HepG2 (cell line): Measurements from ENCODE around the gene SAPCD1. TPM values are rescaled to one million over a fixed set of nuclear protein-coding genes. Genes with fewer than 3 reads are reported as not detected.

Source experiments
- ATAC-seq: fragments of 200-7000 bp; cut with Tn5 transposase; 3 replicates; pipeline ENCODE4 v1.9.1; 2020; ENCODE audit warnings: mild to moderate bottlenecking, moderate library complexity
- BruUV-seq: library from RNA; stranded (reverse); fragments of 400-500 nt; replicated peaks from 2 replicates; lab custom pipeline; 2021; lab: Mats Ljungman, UMichigan
- CTCF ChIA-PET: fragments of 300-600 bp; formaldehyde crosslinking; extraction: SDS; loops from one replicate; lab custom pipeline; 2021; ENCODE audit warnings: low total read pairs, inconsistent platforms, low intra/inter-chr PET ratio; lab: Yijun Ruan, JAX
- POLR2A ChIA-PET: fragments of 350-600 bp; sonication (Branson Sonifier 250); formaldehyde crosslinking; loops from one replicate; lab custom pipeline; 2020; ENCODE audit warnings: antibody characterized with exemption, inconsistent platforms; lab: Yijun Ruan, JAX
- DNase-seq: peaks from one replicate; pipeline ENCODE4 v3.0.0-alpha.2; 2015; ENCODE audit warnings: low spot score
- FAIRE-seq: peaks from 3 replicates; lab custom pipeline; 2011; peaks lifted over from hg19 to GRCh38; lab: Jason Lieb, UNC
- H2AFZ ChIP-seq: one replicate; pipeline ENCODE4 v1.6.1; 2011; ENCODE audit warnings: low read length, inconsistent platforms
- H3K27ac ChIP-seq: fragments of 300-600 bp; 3 replicates; pipeline ENCODE4 v1.8.0; 2011; ENCODE audit warnings: mixed run types, mild to moderate bottlenecking, mixed read lengths, low read length, inconsistent platforms; ENCODE audit not compliant: insufficient read depth; ENCODE audit errors: extremely low read length
- H3K27me3 ChIP-seq, 2 experiments: fragments of 200-600 bp in 1 of 2; 2 replicates in 1 of 2; 3 replicates in 1 of 2; pipeline versions ENCODE4 v1.6.0 to v1.8.0; 2011; ENCODE audit warnings: low read length in 2 of 2, mild to moderate bottlenecking in 2 of 2, moderate library complexity in 2 of 2, inconsistent platforms in 1 of 2; ENCODE audit not compliant: insufficient read depth in 2 of 2, control insufficient read depth in 1 of 2
- H3K36me3 ChIP-seq, 2 experiments: fragments of 200-600 bp in 1 of 2; replicated peaks in 1 of 2; 2 replicates in 1 of 2; 3 replicates in 1 of 2; pipeline versions ENCODE4 v1.5.1 to v1.8.0; 2011; ENCODE audit warnings: low read length in 2 of 2, inconsistent platforms in 1 of 2; ENCODE audit not compliant: insufficient read depth in 2 of 2, control insufficient read depth in 1 of 2
- H3K4me1 ChIP-seq: 2 replicates; pipeline ENCODE4 v1.5.1; 2012; ENCODE audit warnings: low read length, inconsistent platforms; ENCODE audit not compliant: insufficient read depth
- H3K4me2 ChIP-seq: 2 replicates; pipeline ENCODE4 v1.6.0; 2011; ENCODE audit warnings: low read depth, low read length, inconsistent platforms
- H3K4me3 ChIP-seq, 3 experiments: fragments of 200-600 bp in 1 of 3; sonication (generic), shearing (Covaris generic) in 1 of 3; replicated peaks in 1 of 3; 2 replicates each; pipeline ENCODE4 v1.5.1; 2011 to 2016; ENCODE audit warnings: low read length in 3 of 3, inconsistent platforms in 2 of 3, low read depth in 2 of 3, mild to moderate bottlenecking in 2 of 3, control low read depth in 1 of 3, mixed read lengths in 1 of 3; ENCODE audit not compliant: insufficient read depth in 1 of 3
- H3K79me2 ChIP-seq: one replicate; pipeline ENCODE4 v1.6.1; 2011; ENCODE audit warnings: low read length, inconsistent platforms; ENCODE audit not compliant: insufficient read depth
- H3K9ac ChIP-seq: 2 replicates; pipeline ENCODE4 v1.6.0; 2011; ENCODE audit warnings: mild to moderate bottlenecking, low read depth, low read length, inconsistent platforms; ENCODE audit not compliant: insufficient read depth
- H3K9me3 ChIP-seq: 2 replicates; pipeline ENCODE4 v1.5.1; 2012; ENCODE audit warnings: mild to moderate bottlenecking, low read length
- H4K20me1 ChIP-seq: 2 replicates; pipeline ENCODE4 v1.6.0; 2011; ENCODE audit warnings: inconsistent platforms, mild to moderate bottlenecking, low read length, moderate library complexity; ENCODE audit not compliant: insufficient read depth
- AGO2 ChIP-seq: fragments of 200-400 bp; formaldehyde crosslinking; optimal IDR thresholded peaks from 2 replicates; pipeline ENCODE3; 2017; ENCODE audit warnings: mild to moderate bottlenecking, low read depth, low read length, moderate library complexity
- EED ChIP-seq: sonication (generic); formaldehyde crosslinking; IDR thresholded peaks from 2 replicates; pipeline ENCODE4 v1.5.0; 2020; ENCODE audit warnings: mild to moderate bottlenecking, missing genetic modification reagents
- KLF6 ChIP-seq: IDR thresholded peaks from 2 replicates; pipeline ENCODE4 v1.8.0; 2016; ENCODE audit warnings: missing biosample characterization, missing genetic modification reagents
- RARG ChIP-seq: sonication (generic); formaldehyde crosslinking; IDR thresholded peaks from 2 replicates; pipeline ENCODE4 v1.4.0; 2020; ENCODE audit warnings: low read depth, mild to moderate bottlenecking, missing genetic modification reagents
- WGBS: methylation state at CpG from one replicate; pipeline ENCODE4 v1.1.6; 2017; ENCODE audit warnings: low lambda C conversion rate; 5-methylcytosine and 5-hydroxymethylcytosine counted together
- in situ Hi-C: cut with HindIII; loops from 2 replicates; pipeline ENCODE4 v1.10.0; 2017; ENCODE audit warnings: low pct_unique_long_range_greater_than_20kb; ENCODE audit not compliant: extremely low pct_ligation_motif_present
- intact Hi-C: fragments of 100-400 bp; cut with micrococcal nuclease; formaldehyde crosslinking; loops from one replicate; pipeline ENCODE4 v1.10.0; 2022; ENCODE audit not compliant: unreplicated experiment
- polyA plus RNA-seq, 8 experiments: library from polyadenylated mRNA; depleted of rRNA in 3 of 8; stranded (reverse) in 7 of 8; unstranded in 1 of 8; fragments of >200 nt; fragmentation: Illumina TruSeq in 4 of 8; extraction: Trizol in 4 of 8; gene quantifications; 2 replicates each; pipeline versions ENCODE4 v1.2.1 to v1.2.3, GENCODE V29; 2011 to 2016; ENCODE audit warnings: low read depth in 4 of 8, missing spikeins in 1 of 8, mixed read lengths in 1 of 8; ENCODE audit not compliant: insufficient read depth in 1 of 8
- small RNA-seq, 3 experiments: library from RNA; depleted of rRNA; stranded (forward); fragments of <200 nt; gene quantifications; one replicate each; pipeline ENCODE3, GENCODE V24; 2012; ENCODE audit warnings: low read depth in 2 of 3, low replicate concordance in 1 of 3; ENCODE audit not compliant: insufficient read length in 3 of 3, insufficient read depth in 2 of 3
- total RNA-seq, 5 experiments: library from RNA; depleted of rRNA; stranded (reverse); fragments of >200 nt; fragmentation: Illumina TruSeq; extraction: Trizol; gene quantifications; 2 replicates each; pipeline ENCODE4 v1.2.3, GENCODE V29; 2016; ENCODE audit warnings: low read depth in 1 of 5

SAPCD1 gene
- total and polyA plus RNA-seq, 2 of the 13 experiments (the other 11 are each of a cell fraction or from before 2014, with no cell fraction given): 2.5 to 3.9 TPM

GRCh38 chr6:31811645-31812044, 49.2 kb downstream of the SAPCD1 start:
- ATAC-seq: no peak
- Histone ChIP-seq H3K79me2 (no peaks in the 10 kb centered on the region), H3K4me1 (peaks cover 36% of the 10 kb centered on the region), H3K9ac (no peak overlapping the region), H3K4me2 (no peak overlapping the region), H3K27ac (no peak overlapping the region), H3K27me3 (no peaks in the 10 kb centered on the region), H3K36me3 (no peaks in the 10 kb centered on the region), H3K9me3 (no peaks in the 10 kb centered on the region), H4K20me1 (no peaks in the 10 kb centered on the region), H3K4me3 (no peak overlapping the region), H2AFZ (no peak overlapping the region)
- intact Hi-C loops: no loop called here
- no peak for FAIRE-seq
- ChIA-PET CTCF (no interaction called here), POLR2A (interaction anchor here (1.1 kb wide), 1 partner anchor 74 kb away, joined by 4 read pairs; no protein-coding TSS in a partner anchor)
- no peak for DNase-seq
- TF ChIP-seq RARG (CRISPR knock-in tag): no peak
- no TSS peak for BruUV-seq
- 79% methylated on average over 12 of the region's 12 CpGs for WGBS
- in situ Hi-C loops: no loop called here

GRCh38 chr6:31813465-31813849, 51.0 kb downstream of the SAPCD1 start:
- H3K9ac ChIP-seq: peak overlapping the region; percentile 7; the same call in 1 of the 2 replicates
- no peaks in the 10 kb centered on the region for H4K20me1 ChIP-seq
- H3K4me3 ChIP-seq: peak overlapping the region in 1 of 3 experiments; percentile 71; a peak in 1 of 6 replicates
- 0 out of 2 replicates have a peak overlapping the region, but pooled peaks have one; percentile 33 for H3K4me2 ChIP-seq
- ChIA-PET CTCF (no interaction called here), POLR2A (interaction anchor here (1.0 to 3.6 kb wide), 10 partner anchors 13 to 161 kb away, joined by 3 to 102 read pairs (median 12); partner anchors contain the start of genes BAG6, CFB, HSPA1B and NEU1)
- FAIRE-seq (no peak), ATAC-seq (no peak), DNase-seq (no peak)
- BruUV-seq: no TSS peak
- 95% methylated on average over 7 of the region's 7 CpGs for WGBS
- TF ChIP-seq EED (CRISPR knock-in tag) (no peak), AGO2 (no peak), KLF6 (no peak)
- peak overlapping the region; percentile 95 for H3K27ac ChIP-seq
- no peaks in the 10 kb centered on the region for H3K27me3 ChIP-seq
- H3K79me2 ChIP-seq: peaks cover 12% of the 10 kb centered on the region
- intact Hi-C loops: no loop called here
- H2AFZ ChIP-seq: no peak overlapping the region
- H3K36me3 ChIP-seq: no peaks in the 10 kb centered on the region
- in situ Hi-C loops: no loop called here
- peaks cover 29% of the 10 kb centered on the region for H3K4me1 ChIP-seq
- H3K9me3 ChIP-seq: no peaks in the 10 kb centered on the region

Small RNAs within 50 kb of the gene (small RNA-seq; reads per million reads assigned to genes)
- gene LY6G6D: 0 reads per million in 3 experiments
- gene MSH5-SAPCD1: 0 reads per million in 3 experiments
- 0 reads per million in 3 experiments for gene RF00019
- gene RNU6-850P: 0 to 0.33 (median 0) reads per million in 3 experiments
- 0 to 0.10 (median 0) reads per million in 3 experiments for gene SAPCD1

Other genes starting within 250 kb of the SAPCD1 start
Only the 30 nearest of the 42 such genes appear.
- not detected in 2 replicates for gene LST1, start 176.4 kb upstream of the SAPCD1 start, total RNA-seq (2016; rRNA removed; fragmentation: Illumina TruSeq; extraction: Trizol)
- gene LST1, start 176.4 kb upstream of the SAPCD1 start, polyA plus RNA-seq (2011; rRNA removed): not detected in 2 replicates
- gene NCR3, start 169.7 kb upstream of the SAPCD1 start, total RNA-seq (2016; rRNA removed; fragmentation: Illumina TruSeq; extraction: Trizol): not detected in 2 replicates
- gene NCR3, start 169.7 kb upstream of the SAPCD1 start, polyA plus RNA-seq (2011; rRNA removed): not detected in 2 replicates
- gene AIF1, start 147.4 kb upstream of the SAPCD1 start, total RNA-seq (2016; rRNA removed; fragmentation: Illumina TruSeq; extraction: Trizol): not detected in 2 replicates
- gene AIF1, start 147.4 kb upstream of the SAPCD1 start, polyA plus RNA-seq (2011; rRNA removed): 1.4 and 1.5 TPM in 2 replicates
- gene PRRC2A, start 141.9 kb upstream of the SAPCD1 start, total RNA-seq (2016; rRNA removed; fragmentation: Illumina TruSeq; extraction: Trizol): 37.2 and 38.9 TPM in 2 replicates
- gene PRRC2A, start 141.9 kb upstream of the SAPCD1 start, polyA plus RNA-seq (2011; rRNA removed): 47.4 and 60.5 TPM in 2 replicates
- 169 and 190 TPM in 2 replicates for gene BAG6, start 110.0 kb upstream of the SAPCD1 start, total RNA-seq (2016; rRNA removed; fragmentation: Illumina TruSeq; extraction: Trizol)
- gene BAG6, start 110.0 kb upstream of the SAPCD1 start, polyA plus RNA-seq (2011; rRNA removed): 157 and 184 TPM in 2 replicates
- 52.9 and 98.2 TPM in 2 replicates for gene APOM, start 106.8 kb upstream of the SAPCD1 start, total RNA-seq (2016; rRNA removed; fragmentation: Illumina TruSeq; extraction: Trizol)
- 1,140 and 1,216 TPM in 2 replicates for gene APOM, start 106.8 kb upstream of the SAPCD1 start, polyA plus RNA-seq (2011; rRNA removed)
- gene C6orf47, start 101.9 kb upstream of the SAPCD1 start, total RNA-seq (2016; rRNA removed; fragmentation: Illumina TruSeq; extraction: Trizol): 15.5 and 18.1 TPM in 2 replicates
- 1.7 and 2.1 TPM in 2 replicates for gene C6orf47, start 101.9 kb upstream of the SAPCD1 start, polyA plus RNA-seq (2011; rRNA removed)
- 22.8 and 25.3 TPM in 2 replicates for gene GPANK1, start 97.7 kb upstream of the SAPCD1 start, total RNA-seq (2016; rRNA removed; fragmentation: Illumina TruSeq; extraction: Trizol)
- 14.8 and 15.4 TPM in 2 replicates for gene GPANK1, start 97.7 kb upstream of the SAPCD1 start, polyA plus RNA-seq (2011; rRNA removed)
- gene CSNK2B, start 96.6 kb upstream of the SAPCD1 start, total RNA-seq (2016; rRNA removed; fragmentation: Illumina TruSeq; extraction: Trizol): 296 and 316 TPM in 2 replicates
- 111 and 116 TPM in 2 replicates for gene CSNK2B, start 96.6 kb upstream of the SAPCD1 start, polyA plus RNA-seq (2011; rRNA removed)
- 0.73 and 7.8 TPM in 2 replicates for gene LY6G5B, start 92.7 kb upstream of the SAPCD1 start, total RNA-seq (2016; rRNA removed; fragmentation: Illumina TruSeq; extraction: Trizol)
- 14.7 and 15.7 TPM in 2 replicates for gene LY6G5B, start 92.7 kb upstream of the SAPCD1 start, polyA plus RNA-seq (2011; rRNA removed)
- 0.33 TPM in 1 of 2 replicates, not detected in the other for gene LY6G5C, start 81.6 kb upstream of the SAPCD1 start, total RNA-seq (2016; rRNA removed; fragmentation: Illumina TruSeq; extraction: Trizol)
- 0.50 and 0.55 TPM in 2 replicates for gene LY6G5C, start 81.6 kb upstream of the SAPCD1 start, polyA plus RNA-seq (2011; rRNA removed)
- gene ABHD16A, start 59.3 kb upstream of the SAPCD1 start, total RNA-seq (2016; rRNA removed; fragmentation: Illumina TruSeq; extraction: Trizol): 16.2 and 43.5 TPM in 2 replicates
- gene ABHD16A, start 59.3 kb upstream of the SAPCD1 start, polyA plus RNA-seq (2011; rRNA removed): 45.4 and 49.0 TPM in 2 replicates
- not detected in 2 replicates for gene LY6G6F, start 55.8 kb upstream of the SAPCD1 start, total RNA-seq (2016; rRNA removed; fragmentation: Illumina TruSeq; extraction: Trizol)
- gene LY6G6F, start 55.8 kb upstream of the SAPCD1 start, polyA plus RNA-seq (2011; rRNA removed): not detected in 2 replicates
- gene LY6G6D, start 47.3 kb upstream of the SAPCD1 start, total RNA-seq (2016; rRNA removed; fragmentation: Illumina TruSeq; extraction: Trizol): not detected in 2 replicates
- not detected in 2 replicates for gene LY6G6D, start 47.3 kb upstream of the SAPCD1 start, polyA plus RNA-seq (2011; rRNA removed)
- not detected in 2 replicates for gene LY6G6C, start 40.9 kb upstream of the SAPCD1 start, total RNA-seq (2016; rRNA removed; fragmentation: Illumina TruSeq; extraction: Trizol)
- 0.15 and 0.21 TPM in 2 replicates for gene LY6G6C, start 40.9 kb upstream of the SAPCD1 start, polyA plus RNA-seq (2011; rRNA removed)
- not detected in 2 replicates for gene MPIG6B, start 39.3 kb upstream of the SAPCD1 start, total RNA-seq (2016; rRNA removed; fragmentation: Illumina TruSeq; extraction: Trizol)
- not detected in 2 replicates for gene MPIG6B, start 39.3 kb upstream of the SAPCD1 start, polyA plus RNA-seq (2011; rRNA removed)
- gene DDAH2, start 33.4 kb upstream of the SAPCD1 start, total RNA-seq (2016; rRNA removed; fragmentation: Illumina TruSeq; extraction: Trizol): 14.4 and 16.4 TPM in 2 replicates
- 21.1 and 21.9 TPM in 2 replicates for gene DDAH2, start 33.4 kb upstream of the SAPCD1 start, polyA plus RNA-seq (2011; rRNA removed)
- 445 and 602 TPM in 2 replicates for gene CLIC1, start 26.1 kb upstream of the SAPCD1 start, total RNA-seq (2016; rRNA removed; fragmentation: Illumina TruSeq; extraction: Trizol)
- gene CLIC1, start 26.1 kb upstream of the SAPCD1 start, polyA plus RNA-seq (2011; rRNA removed): 891 and 997 TPM in 2 replicates
- 2.5 and 10.2 TPM in 2 replicates for gene MSH5, start 22.7 kb upstream of the SAPCD1 start, total RNA-seq (2016; rRNA removed; fragmentation: Illumina TruSeq; extraction: Trizol)
- gene MSH5, start 22.7 kb upstream of the SAPCD1 start, polyA plus RNA-seq (2011; rRNA removed): 28.3 and 38.7 TPM in 2 replicates
- 0.79 and 0.86 TPM in 2 replicates for gene VWA7, start 14.7 kb downstream of the SAPCD1 start, total RNA-seq (2016; rRNA removed; fragmentation: Illumina TruSeq; extraction: Trizol)
- gene VWA7, start 14.7 kb downstream of the SAPCD1 start, polyA plus RNA-seq (2011; rRNA removed): 3.3 and 4.4 TPM in 2 replicates
- 56.1 and 59.2 TPM in 2 replicates for gene VARS1, start 33.1 kb downstream of the SAPCD1 start, total RNA-seq (2016; rRNA removed; fragmentation: Illumina TruSeq; extraction: Trizol)
- 14.7 and 19.9 TPM in 2 replicates for gene VARS1, start 33.1 kb downstream of the SAPCD1 start, polyA plus RNA-seq (2011; rRNA removed)
- gene LSM2, start 44.3 kb downstream of the SAPCD1 start, total RNA-seq (2016; rRNA removed; fragmentation: Illumina TruSeq; extraction: Trizol): 90.5 and 93.7 TPM in 2 replicates
- gene LSM2, start 44.3 kb downstream of the SAPCD1 start, polyA plus RNA-seq (2011; rRNA removed): 64.7 and 69.4 TPM in 2 replicates
- gene HSPA1L, start 52.6 kb downstream of the SAPCD1 start, total RNA-seq (2016; rRNA removed; fragmentation: Illumina TruSeq; extraction: Trizol): 0.55 and 0.94 TPM in 2 replicates
- 0.78 and 1.0 TPM in 2 replicates for gene HSPA1L, start 52.6 kb downstream of the SAPCD1 start, polyA plus RNA-seq (2011; rRNA removed)
- 83.5 and 85.0 TPM in 2 replicates for gene HSPA1A, start 52.9 kb downstream of the SAPCD1 start, total RNA-seq (2016; rRNA removed; fragmentation: Illumina TruSeq; extraction: Trizol)
- 44.5 and 80.9 TPM in 2 replicates for gene HSPA1A, start 52.9 kb downstream of the SAPCD1 start, polyA plus RNA-seq (2011; rRNA removed)
- gene HSPA1B, start 65.1 kb downstream of the SAPCD1 start, total RNA-seq (2016; rRNA removed; fragmentation: Illumina TruSeq; extraction: Trizol): 186 and 189 TPM in 2 replicates
- 26.0 and 57.2 TPM in 2 replicates for gene HSPA1B, start 65.1 kb downstream of the SAPCD1 start, polyA plus RNA-seq (2011; rRNA removed)
- 139 and 297 TPM in 2 replicates for gene NEU1, start 100.2 kb downstream of the SAPCD1 start, total RNA-seq (2016; rRNA removed; fragmentation: Illumina TruSeq; extraction: Trizol)
- 202 and 215 TPM in 2 replicates for gene NEU1, start 100.2 kb downstream of the SAPCD1 start, polyA plus RNA-seq (2011; rRNA removed)
- 5.6 and 5.9 TPM in 2 replicates for gene SLC44A4, start 116.3 kb downstream of the SAPCD1 start, total RNA-seq (2016; rRNA removed; fragmentation: Illumina TruSeq; extraction: Trizol)
- 3.5 and 3.6 TPM in 2 replicates for gene SLC44A4, start 116.3 kb downstream of the SAPCD1 start, polyA plus RNA-seq (2011; rRNA removed)
- gene EHMT2, start 135.0 kb downstream of the SAPCD1 start, total RNA-seq (2016; rRNA removed; fragmentation: Illumina TruSeq; extraction: Trizol): 43.5 and 69.2 TPM in 2 replicates
- 51.2 and 55.2 TPM in 2 replicates for gene EHMT2, start 135.0 kb downstream of the SAPCD1 start, polyA plus RNA-seq (2011; rRNA removed)
- gene ZBTB12, start 139.4 kb downstream of the SAPCD1 start, total RNA-seq (2016; rRNA removed; fragmentation: Illumina TruSeq; extraction: Trizol): 6.0 and 6.8 TPM in 2 replicates
- 4.8 and 7.3 TPM in 2 replicates for gene ZBTB12, start 139.4 kb downstream of the SAPCD1 start, polyA plus RNA-seq (2011; rRNA removed)
- gene C2, start 165.1 kb downstream of the SAPCD1 start, total RNA-seq (2016; rRNA removed; fragmentation: Illumina TruSeq; extraction: Trizol): 70.9 and 165 TPM in 2 replicates
- gene C2, start 165.1 kb downstream of the SAPCD1 start, polyA plus RNA-seq (2011; rRNA removed): 307 and 450 TPM in 2 replicates